HUES64 (cell line): ENCODE data around the gene RIMBP2.
"Not testable (repeated sequence)": the region's sequence is repeated elsewhere in the genome, so short reads cannot be mapped to it uniquely, and the experiment has no call there.

Experiments
- H3K27ac ChIP-seq: 2 replicates; pipeline ENCODE4 v1.7.0; 2013; ENCODE audit warnings: low read depth, low read length, inconsistent platforms
- H3K27me3 ChIP-seq: 2 replicates; pipeline ENCODE4 v1.6.1; 2013; ENCODE audit warnings: mild to moderate bottlenecking, low read length; ENCODE audit not compliant: insufficient read depth
- H3K36me3 ChIP-seq: 2 replicates; pipeline ENCODE4 v1.6.1; 2013; ENCODE audit warnings: mild to moderate bottlenecking, low read length; ENCODE audit not compliant: insufficient read depth
- H3K4me1 ChIP-seq: 2 replicates; pipeline ENCODE4 v1.6.1; 2013; ENCODE audit warnings: mild to moderate bottlenecking, low read length, moderate library complexity; ENCODE audit not compliant: insufficient read depth
- H3K4me3 ChIP-seq: 2 replicates; pipeline ENCODE4 v1.5.1; 2013; ENCODE audit warnings: mild to moderate bottlenecking, low read length, moderate library complexity
- H3K9ac ChIP-seq: 2 replicates; pipeline ENCODE4 v1.6.1; 2013; ENCODE audit warnings: mild to moderate bottlenecking, low read depth, low read length
- H3K9me3 ChIP-seq: 2 replicates; pipeline ENCODE4 v1.6.1; 2013; ENCODE audit warnings: low read depth, low read length; ENCODE audit not compliant: insufficient read depth
- WGBS: fragments of 150-250, 120-280 bp; methylation state at CpG from one replicate; pipeline ENCODE4 v1.1.7; 2013; ENCODE audit warnings: missing lambda C conversion rate; 5-methylcytosine and 5-hydroxymethylcytosine counted together

RIMBP2 gene

GRCh38 chr12:130747867-130748740 lies 32.0 kb upstream of the RIMBP2 start:
- H3K36me3 ChIP-seq, result no peaks in the 10 kb centered on the region
- no peak overlapping the region for H3K27ac ChIP-seq
- no peak overlapping the region for H3K4me3 ChIP-seq
- no peaks in the 10 kb centered on the region for H3K9me3 ChIP-seq
- no peaks in the 10 kb centered on the region for H3K27me3 ChIP-seq
- WGBS, result 32% methylated on average over 8 of the region's 13 CpGs
- peaks cover 3% of the 10 kb centered on the region; the same call in 1 of the 2 replicates for H3K4me1 ChIP-seq
- no peak overlapping the region for H3K9ac ChIP-seq

DNA sequence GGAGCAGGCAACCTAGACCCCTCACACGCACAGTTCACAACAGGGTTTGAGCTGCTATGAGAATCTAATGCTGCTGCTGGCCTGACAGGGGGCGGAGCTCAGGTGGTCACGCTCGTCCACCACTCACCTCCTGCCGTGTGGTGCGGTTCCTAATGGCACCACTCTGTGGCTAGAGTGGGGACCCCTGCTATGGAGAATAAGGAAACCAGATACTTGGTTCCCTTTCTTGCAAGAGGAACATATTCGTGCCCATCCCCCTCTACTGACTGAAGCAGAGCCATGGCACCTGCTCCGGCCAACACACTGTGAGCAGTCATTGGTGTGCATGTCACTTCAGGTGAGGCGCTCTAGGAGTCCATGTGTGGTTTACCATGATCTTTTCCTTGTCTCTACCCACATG lies 30.4 kb upstream of the RIMBP2 start:
- H3K36me3 ChIP-seq, result no peaks in the 10 kb centered on the region
- H3K27me3 ChIP-seq, result no peaks in the 10 kb centered on the region
- 82% methylated on average over 9 of the region's 9 CpGs for WGBS

GRCh38 chr12:130745921-130746320 lies 29.8 kb upstream of the RIMBP2 start:
- Histone ChIP-seq H3K27me3 (no peaks in the 10 kb centered on the region), H3K4me1 (peaks cover 3% of the 10 kb centered on the region; the same call in 1 of the 2 replicates), H3K9ac (no peak overlapping the region), H3K27ac (no peak overlapping the region), H3K9me3 (no peaks in the 10 kb centered on the region), H3K4me3 (no peak overlapping the region), H3K36me3 (no peaks in the 10 kb centered on the region)
- WGBS, result 98% methylated on average over 3 of the region's 4 CpGs

More for the DNA sequence above, 30.4 kb upstream of the RIMBP2 start:
- Histone ChIP-seq H3K4me3 (no peak overlapping the region), H3K4me1 (peaks cover 3% of the 10 kb centered on the region; the same call in 1 of the 2 replicates), H3K9me3 (no peaks in the 10 kb centered on the region), H3K9ac (no peak overlapping the region), H3K27ac (no peak overlapping the region)

GRCh38 chr12:130744274-130744673 lies 28.2 kb upstream of the RIMBP2 start:
- 82% methylated on average over 5 of the region's 5 CpGs for WGBS
- peaks cover 3% of the 10 kb centered on the region; the same call in 1 of the 2 replicates for H3K4me1 ChIP-seq
- H3K27me3 ChIP-seq, result no peaks in the 10 kb centered on the region
- no peak overlapping the region for H3K27ac ChIP-seq
- H3K36me3 ChIP-seq, result no peaks in the 10 kb centered on the region
- no peak overlapping the region for H3K9ac ChIP-seq
- H3K9me3 ChIP-seq, result no peaks in the 10 kb centered on the region
- no peak overlapping the region for H3K4me3 ChIP-seq

GRCh38 chr12:130743606-130744005 lies 27.5 kb upstream of the RIMBP2 start:
- H3K36me3 ChIP-seq, result no peaks in the 10 kb centered on the region
- WGBS, result 95% methylated on average over 5 of the region's 5 CpGs

DNA sequence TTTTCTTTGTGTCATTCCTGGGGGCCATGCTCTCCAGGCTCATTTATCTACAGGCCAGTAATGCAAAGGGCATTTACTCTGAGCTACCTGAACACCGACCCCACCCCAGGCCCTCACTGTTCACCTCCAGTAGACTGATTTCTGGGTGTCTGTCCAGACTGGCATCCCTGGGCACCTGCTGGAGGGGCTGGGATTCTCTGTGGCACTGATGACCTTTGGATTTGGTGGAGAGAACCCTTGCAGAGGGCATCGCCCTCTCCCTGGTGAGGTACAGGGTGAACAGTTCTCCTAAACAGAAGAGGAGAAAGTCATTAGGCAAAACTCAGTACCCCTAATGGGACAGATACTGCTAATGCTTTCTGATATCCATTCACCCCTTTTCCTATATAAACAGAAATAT lies 27.1 kb upstream of the RIMBP2 start:
- Histone ChIP-seq H3K9me3 (no peaks in the 10 kb centered on the region), H3K4me3 (no peak overlapping the region), H3K27me3 (no peaks in the 10 kb centered on the region), H3K9ac (no peak overlapping the region), H3K36me3 (no peaks in the 10 kb centered on the region), H3K27ac (no peak overlapping the region), H3K4me1 (peaks cover 3% of the 10 kb centered on the region; the same call in 1 of the 2 replicates)
- 86% methylated on average over 2 of the region's 2 CpGs for WGBS

More at GRCh38 chr12:130743606-130744005, 27.5 kb upstream of the RIMBP2 start:
- Histone ChIP-seq H3K9me3 (no peaks in the 10 kb centered on the region), H3K4me3 (no peak overlapping the region), H3K9ac (no peak overlapping the region), H3K4me1 (peaks cover 3% of the 10 kb centered on the region; the same call in 1 of the 2 replicates), H3K27me3 (no peaks in the 10 kb centered on the region), H3K27ac (no peak overlapping the region)

GRCh38 chr12:130742716-130743115 lies 26.6 kb upstream of the RIMBP2 start:
- H3K4me1 ChIP-seq, result peaks cover under 1% of the 10 kb centered on the region; the same call in 1 of the 2 replicates
- H3K27me3 ChIP-seq, result no peaks in the 10 kb centered on the region
- no peak overlapping the region for H3K27ac ChIP-seq
- 94% methylated on average over 1 of the region's 1 CpG for WGBS
- no peak overlapping the region for H3K9ac ChIP-seq
- no peak overlapping the region for H3K4me3 ChIP-seq
- H3K36me3 ChIP-seq, result no peaks in the 10 kb centered on the region
- no peaks in the 10 kb centered on the region for H3K9me3 ChIP-seq

DNA sequence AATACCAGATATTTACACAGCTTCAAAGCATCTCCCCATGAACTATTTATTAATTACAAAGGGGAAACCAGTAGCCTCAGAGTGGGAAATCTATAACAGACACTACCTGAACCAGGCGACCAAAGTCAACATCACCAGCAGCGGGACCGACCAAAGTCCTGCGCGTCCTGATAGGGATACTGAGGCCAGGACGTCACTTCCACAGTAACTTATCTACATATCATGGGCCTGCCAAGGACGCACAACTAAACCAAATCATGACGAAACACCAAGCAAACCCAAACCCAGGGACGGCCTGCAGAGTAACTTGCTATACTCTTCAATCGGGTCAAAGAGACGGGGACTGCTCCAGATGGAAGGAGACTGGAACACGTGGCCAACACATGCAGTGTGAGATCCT lies 26.0 kb upstream of the RIMBP2 start:
- no peaks in the 10 kb centered on the region for H3K4me1 ChIP-seq
- 91% methylated on average over 12 of the region's 12 CpGs for WGBS
- H3K4me3 ChIP-seq, result no peak overlapping the region
- H3K27ac ChIP-seq, result no peak overlapping the region
- no peak overlapping the region for H3K9ac ChIP-seq
- no peaks in the 10 kb centered on the region for H3K27me3 ChIP-seq
- H3K36me3 ChIP-seq, result no peaks in the 10 kb centered on the region
- no peaks in the 10 kb centered on the region for H3K9me3 ChIP-seq

GRCh38 chr12:130739571-130739970 lies 23.5 kb upstream of the RIMBP2 start:
- H3K4me3 ChIP-seq, result no peak overlapping the region
- H3K9me3 ChIP-seq, result no peaks in the 10 kb centered on the region
- no peaks in the 10 kb centered on the region for H3K36me3 ChIP-seq
- H3K27ac ChIP-seq, result no peak overlapping the region
- H3K9ac ChIP-seq, result no peak overlapping the region
- 96% methylated on average over 10 of the region's 10 CpGs for WGBS
- H3K27me3 ChIP-seq, result no peaks in the 10 kb centered on the region
- no peaks in the 10 kb centered on the region for H3K4me1 ChIP-seq

DNA sequence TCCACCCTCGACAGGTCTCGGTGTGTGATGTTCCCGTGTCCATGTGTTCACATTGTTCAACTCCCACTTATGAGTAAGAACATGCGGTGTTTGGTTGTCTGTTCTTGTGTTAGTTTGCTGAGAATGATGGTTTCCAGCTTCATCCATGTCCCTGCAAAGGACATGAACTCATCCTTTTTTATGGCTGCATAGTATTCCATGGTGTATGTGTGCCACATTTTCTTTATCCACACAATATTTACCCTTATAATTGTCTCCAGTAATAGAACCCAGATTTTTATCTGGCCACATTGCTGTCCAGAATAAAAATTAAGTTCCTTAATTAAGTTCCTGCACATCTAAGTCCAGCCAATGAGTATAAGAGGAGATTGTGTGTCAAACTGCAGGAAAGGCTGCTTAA lies 22.3 kb upstream of the RIMBP2 start:
- WGBS, result 100% methylated on average over 3 of the region's 4 CpGs
- H3K27me3 ChIP-seq, H3K9ac ChIP-seq: not testable (repeated sequence)

DNA sequence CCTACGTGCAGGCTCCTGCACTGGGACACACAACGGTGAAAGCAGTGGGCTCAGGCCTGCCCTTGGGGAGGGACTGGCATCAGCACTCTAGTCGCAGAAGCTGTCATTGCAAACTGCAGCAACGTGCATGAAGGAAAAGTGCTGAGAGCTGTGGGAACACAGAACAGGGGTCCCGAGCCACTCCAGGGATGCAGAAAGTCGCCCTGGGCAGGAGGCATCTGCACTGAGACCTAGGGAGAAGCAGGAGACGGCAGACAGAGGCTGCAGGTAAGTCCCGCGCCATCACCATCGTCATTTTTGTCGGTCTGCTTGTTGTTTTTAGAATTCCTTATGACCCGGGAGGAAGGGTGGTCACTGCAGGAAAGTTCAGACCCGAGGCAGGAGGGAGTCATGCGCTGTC lies 21.6 kb upstream of the RIMBP2 start:
- H3K27me3 ChIP-seq, result no peaks in the 10 kb centered on the region
- H3K9ac ChIP-seq, result no peak overlapping the region
- WGBS, result 86% methylated on average over 13 of the region's 14 CpGs
- H3K4me1 ChIP-seq, result no peaks in the 10 kb centered on the region
- no peaks in the 10 kb centered on the region for H3K36me3 ChIP-seq
- H3K9me3 ChIP-seq, result no peaks in the 10 kb centered on the region
- H3K27ac ChIP-seq, result no peak overlapping the region
- H3K4me3 ChIP-seq, result no peak overlapping the region

More for the DNA sequence above, 22.3 kb upstream of the RIMBP2 start:
- not testable (repeated sequence) for H3K36me3 ChIP-seq, H3K4me3 ChIP-seq, H3K9me3 ChIP-seq, H3K27ac ChIP-seq, H3K4me1 ChIP-seq
